Osteocyte (in vitro differentiated cells): ENCODE measurements around the gene KLF11. TPM values are rescaled to one million over a fixed set of nuclear protein-coding genes. Genes with fewer than 3 reads are reported as not detected.

Source experiments
- DNase-seq: peaks from one replicate; pipeline ENCODE4 v3.0.0; 2021; ENCODE audit warnings: mixed read lengths; ENCODE audit not compliant: unreplicated experiment; ENCODE audit errors: extremely low spot score
- H3K27ac Mint-ChIP-seq: one replicate; pipeline ENCODE4 v1.8.0; 2021; ENCODE audit warnings: mild to moderate bottlenecking, mixed read lengths; ENCODE audit not compliant: unreplicated experiment
- H3K27me3 Mint-ChIP-seq: one replicate; pipeline ENCODE4 v1.8.0; 2021; ENCODE audit warnings: mixed read lengths; ENCODE audit not compliant: unreplicated experiment
- H3K36me3 Mint-ChIP-seq: one replicate; pipeline ENCODE4 v1.8.0; 2021; ENCODE audit warnings: mixed read lengths; ENCODE audit not compliant: unreplicated experiment
- H3K4me1 Mint-ChIP-seq: one replicate; pipeline ENCODE4 v1.8.0; 2021; ENCODE audit warnings: mixed read lengths; ENCODE audit not compliant: unreplicated experiment
- H3K4me3 Mint-ChIP-seq: one replicate; pipeline ENCODE4 v1.8.0; 2021; ENCODE audit warnings: mild to moderate bottlenecking, moderate library complexity, mixed read lengths; ENCODE audit not compliant: unreplicated experiment
- H3K9me3 Mint-ChIP-seq: one replicate; pipeline ENCODE4 v1.8.0; 2021; ENCODE audit warnings: mixed read lengths; ENCODE audit not compliant: unreplicated experiment
- CTCF ChIP-seq: fragments of 200-600 bp; sonication (generic); IDR thresholded peaks from 2 replicates; pipeline ENCODE4 v1.5.0; 2021; ENCODE audit warnings: antibody characterized with exemption, mild to moderate bottlenecking, moderate library complexity
- total RNA-seq: library from RNA; stranded (reverse); gene quantifications from 2 replicates; pipeline ENCODE4 v1.2.1, GENCODE V29; 2021

The KLF11 gene
- total RNA-seq, 1 donor from 2014 or later, result 17.4 TPM

- Mint-ChIP-seq H3K27ac (no peak overlapping the region), H3K27me3 (peaks cover 2% of the 10 kb centered on the region), H3K4me3 (no peak overlapping the region), H3K4me1 (peaks cover 5% of the 10 kb centered on the region), H3K36me3 (no peaks in the 10 kb centered on the region), H3K9me3 (no peaks in the 10 kb centered on the region)
- no peak for DNase-seq
- no peak for TF ChIP-seq CTCF
These were observed 40.7 kb upstream of the KLF11 start for GRCh38 chr2:10002681-10003080.

GRCh38 chr2:10003206-10004125 is 39.9 kb upstream of the KLF11 start:
- H3K4me1 Mint-ChIP-seq, result peaks cover 5% of the 10 kb centered on the region

GRCh38 chr2:10004401-10004800 is 38.9 kb upstream of the KLF11 start:
- H3K4me3 Mint-ChIP-seq, result no peak overlapping the region

More at GRCh38 chr2:10003206-10004125, 39.9 kb upstream of the KLF11 start:
- no peaks in the 10 kb centered on the region for H3K9me3 Mint-ChIP-seq
- H3K4me3 Mint-ChIP-seq, result no peak overlapping the region
- no peak for TF ChIP-seq CTCF
- no peaks in the 10 kb centered on the region for H3K36me3 Mint-ChIP-seq
- no peak overlapping the region for H3K27ac Mint-ChIP-seq
- peaks cover 2% of the 10 kb centered on the region for H3K27me3 Mint-ChIP-seq
- DNase-seq, result no peak

GRCh38 chr2:10004836-10005235 is 38.5 kb upstream of the KLF11 start:
- no peaks in the 10 kb centered on the region for H3K36me3 Mint-ChIP-seq
- H3K4me3 Mint-ChIP-seq, result no peak overlapping the region
- no peak for TF ChIP-seq CTCF

More at GRCh38 chr2:10004401-10004800, 38.9 kb upstream of the KLF11 start:
- H3K36me3 Mint-ChIP-seq, result no peaks in the 10 kb centered on the region
- H3K27me3 Mint-ChIP-seq, result peaks cover 2% of the 10 kb centered on the region
- no peak overlapping the region for H3K27ac Mint-ChIP-seq
- DNase-seq, result no peak
- H3K9me3 Mint-ChIP-seq, result no peaks in the 10 kb centered on the region
- no peak for TF ChIP-seq CTCF
- H3K4me1 Mint-ChIP-seq, result peaks cover 5% of the 10 kb centered on the region

GRCh38 chr2:10005461-10006235 is 37.7 kb upstream of the KLF11 start:
- Mint-ChIP-seq H3K4me1 (peaks cover 5% of the 10 kb centered on the region), H3K9me3 (no peaks in the 10 kb centered on the region), H3K27me3 (peaks cover 2% of the 10 kb centered on the region), H3K36me3 (no peaks in the 10 kb centered on the region), H3K27ac (no peak overlapping the region), H3K4me3 (no peak overlapping the region)
- no peak for TF ChIP-seq CTCF
- DNase-seq, result no peak

More at GRCh38 chr2:10004836-10005235, 38.5 kb upstream of the KLF11 start:
- no peak for DNase-seq
- Mint-ChIP-seq H3K27me3 (peaks cover 2% of the 10 kb centered on the region), H3K9me3 (no peaks in the 10 kb centered on the region), H3K4me1 (peaks cover 5% of the 10 kb centered on the region), H3K27ac (no peak overlapping the region)
